Neural progenitor cell (in vitro differentiated cells): Measurements from ENCODE around the gene IL3RA. TPM values are rescaled to one million over a fixed set of nuclear protein-coding genes. Genes with fewer than 3 reads are reported as not detected.
"Not testable (repeated sequence)": the region's sequence is repeated elsewhere in the genome, so short reads cannot be mapped to it uniquely, and the experiment has no call there.

Experiments used
- DNase-seq: peaks from one replicate; pipeline ENCODE4 v3.0.0-alpha.2; 2016; ENCODE audit warnings: low spot score
- H2AFZ ChIP-seq: fragments of 200-600 bp; sonication (generic); replicated peaks from 2 replicates; pipeline ENCODE4 v1.6.1; 2016; ENCODE audit warnings: antibody characterized with exemption
- H3F3A ChIP-seq: fragments of 200-600 bp; sonication (generic); 2 replicates; pipeline ENCODE4 v1.6.1; 2016; ENCODE audit warnings: antibody characterized with exemption, low read depth
- H3K27ac ChIP-seq: fragments of 200-600 bp; sonication (generic); 2 replicates; pipeline ENCODE4 v1.5.1; 2016; ENCODE audit warnings: mild to moderate bottlenecking
- H3K27me3 ChIP-seq: fragments of 200-600 bp; sonication (generic); 2 replicates; pipeline ENCODE4 v1.6.1; 2016; ENCODE audit warnings: mild to moderate bottlenecking, moderate library complexity
- H3K36me3 ChIP-seq: fragments of 200-600 bp; sonication (generic); 2 replicates; pipeline ENCODE4 v1.5.1; 2016
- H3K4me1 ChIP-seq: fragments of 200-600 bp; sonication (generic); 2 replicates; pipeline ENCODE4 v1.6.1; 2016; ENCODE audit warnings: mixed run types
- H3K4me2 ChIP-seq: fragments of 200-600 bp; sonication (generic); 2 replicates; pipeline ENCODE4 v1.6.1; 2016
- H3K4me3 ChIP-seq: fragments of 200-600 bp; sonication (generic); 2 replicates; pipeline ENCODE4 v1.5.1; 2016
- H3K79me2 ChIP-seq: fragments of 200-600 bp; sonication (generic); 2 replicates; pipeline ENCODE4 v1.6.1; 2016; ENCODE audit warnings: low read depth
- H3K9ac ChIP-seq: fragments of 200-600 bp; sonication (generic); 2 replicates; pipeline ENCODE4 v1.6.1; 2016
- H3K9me3 ChIP-seq: fragments of 200-600 bp; sonication (generic); 2 replicates; pipeline ENCODE4 v1.5.1; 2016; ENCODE audit warnings: low read depth
- H4K20me1 ChIP-seq: fragments of 200-600 bp; sonication (generic); 2 replicates; pipeline ENCODE4 v1.6.1; 2016; ENCODE audit warnings: low read depth
- H3K27ac Mint-ChIP-seq: 3 replicates; pipeline ENCODE4 v1.8.0; 2021; ENCODE audit warnings: mixed read lengths
- H3K27me3 Mint-ChIP-seq: 2 replicates; pipeline ENCODE4 v1.8.0; 2022; ENCODE audit warnings: low read depth, mild to moderate bottlenecking, inconsistent platforms, moderate library complexity, mixed read lengths; ENCODE audit not compliant: insufficient read depth
- H3K36me3 Mint-ChIP-seq: 3 replicates; pipeline ENCODE4 v1.8.0; 2021; ENCODE audit warnings: mixed read lengths
- H3K4me1 Mint-ChIP-seq: 3 replicates; pipeline ENCODE4 v1.8.0; 2021; ENCODE audit warnings: mixed read lengths
- H3K4me3 Mint-ChIP-seq: 3 replicates; pipeline ENCODE4 v1.8.0; 2021; ENCODE audit warnings: mild to moderate bottlenecking, moderate library complexity, mixed read lengths
- H3K9me3 Mint-ChIP-seq: 3 replicates; pipeline ENCODE4 v1.8.0; 2020; ENCODE audit warnings: mixed read lengths
- EZH2 ChIP-seq: fragments of 200-600 bp; sonication (generic); IDR thresholded peaks from 2 replicates; pipeline ENCODE4 v1.6.1; 2017; ENCODE audit warnings: antibody characterized with exemption, mild to moderate bottlenecking, moderate library complexity
- EZH2phosphoT487 ChIP-seq: fragments of 200-600 bp; sonication (generic); IDR thresholded peaks from 2 replicates; pipeline ENCODE4 v1.6.1; 2017; ENCODE audit warnings: antibody characterized with exemption
- total RNA-seq: library from RNA; depleted of rRNA; stranded (reverse); fragments of >200 nt; gene quantifications from 2 replicates; pipeline ENCODE4 v1.2.3, GENCODE V29; 2015; ENCODE audit warnings: low replicate concordance
- TF ChIP-seq, protein P1 (sequence below): fragments of 200-600 bp; sonication (generic); IDR thresholded peaks from 2 replicates; pipeline ENCODE4 v1.5.1; 2017; ENCODE audit warnings: antibody characterized with exemption, mild to moderate bottlenecking

IL3RA gene
- total RNA-seq, 1 donor from 2014 or later: not detected

DNA sequence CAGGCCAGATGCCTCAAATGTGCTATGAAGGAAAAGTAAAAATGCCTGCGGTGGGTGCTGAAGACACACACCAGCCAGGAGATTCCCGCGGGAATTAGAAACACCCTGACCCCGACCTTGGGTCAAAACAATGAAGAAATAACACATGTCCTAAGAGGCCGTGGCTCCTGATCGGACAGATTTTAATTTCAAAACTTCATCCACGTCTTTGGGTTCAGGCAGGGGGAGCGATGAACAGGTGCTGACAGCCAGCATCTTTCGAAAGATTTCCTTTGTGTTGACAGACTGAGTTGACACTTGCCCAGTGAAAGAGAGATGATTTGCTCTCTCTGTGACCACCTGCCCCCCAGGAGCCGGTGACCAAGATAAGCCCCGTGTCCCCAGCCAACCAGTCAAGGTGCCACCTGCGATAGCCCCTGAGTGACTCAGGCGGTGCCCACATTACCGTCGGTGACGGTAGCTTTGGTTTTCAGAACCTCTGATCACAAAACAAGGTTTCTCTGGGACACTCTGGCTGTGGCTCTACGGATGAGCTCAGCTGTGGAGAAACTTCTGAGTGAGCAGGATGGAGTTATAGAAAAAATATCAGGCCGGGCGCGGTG lies 11.0 kb upstream of the IL3RA start:
- Histone ChIP-seq H3K27ac (no peak overlapping the region), H3K4me1 (no peaks in the 10 kb centered on the region), H3K9me3 (no peaks in the 10 kb centered on the region), H3K9ac (no peak overlapping the region), H3F3A (peaks cover 11% of the 10 kb centered on the region), H3K79me2 (no peaks in the 10 kb centered on the region), H3K27me3 (no peaks in the 10 kb centered on the region), H3K4me2 (no peak overlapping the region), H3K4me3 (no peak overlapping the region), H3K36me3 (no peaks in the 10 kb centered on the region), H2AFZ (peak overlapping the region; percentile 24), H4K20me1 (no peaks in the 10 kb centered on the region)
- Mint-ChIP-seq H3K27me3 (peaks cover 4% of the 10 kb centered on the region), H3K4me3 (no peak overlapping the region), H3K27ac (peak overlapping the region; percentile 66), H3K36me3 (no peaks in the 10 kb centered on the region), H3K4me1 (peaks cover 2% of the 10 kb centered on the region), H3K9me3 (no peaks in the 10 kb centered on the region)
- DNase-seq: no peak
- TF ChIP-seq EZH2phosphoT487: no peak
- TF ChIP-seq, protein P1, sequence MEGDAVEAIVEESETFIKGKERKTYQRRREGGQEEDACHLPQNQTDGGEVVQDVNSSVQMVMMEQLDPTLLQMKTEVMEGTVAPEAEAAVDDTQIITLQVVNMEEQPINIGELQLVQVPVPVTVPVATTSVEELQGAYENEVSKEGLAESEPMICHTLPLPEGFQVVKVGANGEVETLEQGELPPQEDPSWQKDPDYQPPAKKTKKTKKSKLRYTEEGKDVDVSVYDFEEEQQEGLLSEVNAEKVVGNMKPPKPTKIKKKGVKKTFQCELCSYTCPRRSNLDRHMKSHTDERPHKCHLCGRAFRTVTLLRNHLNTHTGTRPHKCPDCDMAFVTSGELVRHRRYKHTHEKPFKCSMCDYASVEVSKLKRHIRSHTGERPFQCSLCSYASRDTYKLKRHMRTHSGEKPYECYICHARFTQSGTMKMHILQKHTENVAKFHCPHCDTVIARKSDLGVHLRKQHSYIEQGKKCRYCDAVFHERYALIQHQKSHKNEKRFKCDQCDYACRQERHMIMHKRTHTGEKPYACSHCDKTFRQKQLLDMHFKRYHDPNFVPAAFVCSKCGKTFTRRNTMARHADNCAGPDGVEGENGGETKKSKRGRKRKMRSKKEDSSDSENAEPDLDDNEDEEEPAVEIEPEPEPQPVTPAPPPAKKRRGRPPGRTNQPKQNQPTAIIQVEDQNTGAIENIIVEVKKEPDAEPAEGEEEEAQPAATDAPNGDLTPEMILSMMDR: no peak
- no peak for TF ChIP-seq EZH2

DNA sequence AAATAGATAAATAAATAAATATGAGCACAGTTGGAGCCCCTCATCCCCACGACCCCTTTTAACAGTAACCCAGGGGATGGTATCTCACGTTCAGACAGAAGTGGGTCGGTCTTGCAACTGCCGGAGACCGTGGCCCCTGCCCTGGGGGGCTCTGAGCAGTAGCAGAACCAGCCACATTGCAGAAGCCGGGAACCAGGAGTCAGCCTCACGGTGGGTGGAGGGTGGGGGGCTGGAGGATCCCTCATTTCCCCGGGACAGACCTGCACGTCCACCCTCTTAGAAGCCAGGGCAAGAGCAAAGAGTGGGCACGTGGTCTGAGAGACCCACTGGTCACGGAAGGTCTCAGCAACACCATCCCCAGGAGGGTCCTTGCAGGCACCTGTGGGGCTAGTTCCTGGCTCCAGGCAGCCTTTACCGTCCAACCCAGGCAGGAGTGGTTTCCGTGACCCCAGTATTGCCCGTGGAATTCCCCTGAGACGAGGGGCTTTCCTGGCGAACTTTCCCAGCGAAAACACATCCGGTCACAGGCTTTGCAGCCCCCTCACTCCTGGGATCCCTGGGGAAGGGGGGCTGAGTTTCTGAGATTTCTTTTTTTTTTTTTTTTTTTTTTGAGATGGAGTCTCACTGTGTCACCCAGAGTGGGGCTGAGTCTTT lies 8.8 kb upstream of the IL3RA start:
- Mint-ChIP-seq H3K27me3 (peaks cover 4% of the 10 kb centered on the region), H3K9me3 (no peaks in the 10 kb centered on the region)
- H2AFZ ChIP-seq: no peak overlapping the region

DNA sequence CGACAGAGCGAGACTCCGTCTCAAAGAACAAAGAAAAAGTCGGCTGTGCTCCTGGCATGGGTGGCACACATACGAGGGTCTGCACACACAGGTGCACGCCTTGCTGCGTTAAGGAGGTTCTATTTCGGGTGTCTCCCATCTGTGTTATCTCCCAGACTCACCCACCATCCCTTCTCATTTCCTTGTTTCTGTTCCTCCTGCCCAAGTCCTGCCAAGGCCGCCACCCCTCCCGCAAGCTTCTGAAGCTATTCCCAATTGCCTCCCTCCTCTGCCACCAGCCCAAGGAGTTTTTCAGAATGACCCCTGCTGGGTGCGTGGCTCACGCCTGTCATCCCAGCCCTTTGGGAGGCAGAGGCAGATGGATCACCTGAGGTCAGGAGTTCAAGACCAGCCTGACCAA lies 6.0 kb upstream of the IL3RA start:
- Histone ChIP-seq H3K4me3 (no peak overlapping the region), H3K79me2 (no peaks in the 10 kb centered on the region), H2AFZ (no peak overlapping the region), H3K9ac (no peak overlapping the region), H3K9me3 (no peaks in the 10 kb centered on the region), H3K27me3 (no peaks in the 10 kb centered on the region), H3F3A (peaks cover 3% of the 10 kb centered on the region), H4K20me1 (no peaks in the 10 kb centered on the region), H3K27ac (no peak overlapping the region), H3K36me3 (no peaks in the 10 kb centered on the region), H3K4me2 (no peak overlapping the region), H3K4me1 (no peaks in the 10 kb centered on the region)
- no peak for DNase-seq
- Mint-ChIP-seq H3K36me3 (no peaks in the 10 kb centered on the region), H3K4me1 (no peaks in the 10 kb centered on the region), H3K4me3 (no peak overlapping the region), H3K9me3 (no peaks in the 10 kb centered on the region), H3K27ac (no peak overlapping the region), H3K27me3 (peaks cover 4% of the 10 kb centered on the region)
- TF ChIP-seq, protein P1: no peak
- no peak for TF ChIP-seq EZH2
- TF ChIP-seq EZH2phosphoT487: no peak

More for the DNA sequence above, 8.8 kb upstream of the IL3RA start:
- Mint-ChIP-seq H3K36me3 (no peaks in the 10 kb centered on the region), H3K4me3 (no peak overlapping the region), H3K27ac (no peak overlapping the region), H3K4me1 (no peaks in the 10 kb centered on the region)
- no peak for DNase-seq
- Histone ChIP-seq H3K79me2 (no peaks in the 10 kb centered on the region), H3K9ac (no peak overlapping the region), H3K27ac (no peak overlapping the region), H3K27me3 (no peaks in the 10 kb centered on the region), H3F3A (peaks cover 11% of the 10 kb centered on the region), H3K9me3 (no peaks in the 10 kb centered on the region), H3K4me1 (no peaks in the 10 kb centered on the region), H3K4me2 (no peak overlapping the region), H3K4me3 (no peak overlapping the region), H3K36me3 (no peaks in the 10 kb centered on the region), H4K20me1 (no peaks in the 10 kb centered on the region)
- TF ChIP-seq EZH2phosphoT487 (no peak), EZH2 (no peak)
- TF ChIP-seq, protein P1: no peak

DNA sequence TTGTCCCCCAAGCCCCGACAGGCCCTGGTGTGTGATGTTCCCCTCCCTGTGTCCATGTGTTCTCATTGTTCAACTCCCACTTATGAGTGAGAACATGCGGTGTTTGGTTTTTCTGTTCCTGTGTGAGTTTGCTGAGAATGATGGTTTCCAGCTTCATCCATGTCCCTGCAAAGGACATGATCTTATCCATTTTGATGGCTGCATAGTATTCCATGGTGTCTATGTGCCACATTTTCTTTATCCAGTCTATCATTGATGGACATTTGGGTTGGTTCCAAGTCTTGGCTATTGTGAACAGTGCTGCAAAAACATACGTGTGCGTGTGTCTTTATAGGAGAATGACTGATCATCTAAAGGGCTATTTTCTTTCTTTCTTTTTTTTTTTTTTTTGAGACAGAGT lies 4.2 kb upstream of the IL3RA start:
- not testable (repeated sequence) for H3K4me3 ChIP-seq, H2AFZ ChIP-seq, H3K4me2 ChIP-seq, H3K9ac ChIP-seq, H3K9me3 ChIP-seq, H3K27ac ChIP-seq, H3K36me3 Mint-ChIP-seq, H3K27me3 Mint-ChIP-seq, H3K9me3 Mint-ChIP-seq, H3K27me3 ChIP-seq, H3K27ac Mint-ChIP-seq, H4K20me1 ChIP-seq, H3K79me2 ChIP-seq, H3F3A ChIP-seq, H3K4me3 Mint-ChIP-seq, H3K4me1 ChIP-seq, DNase-seq, H3K36me3 ChIP-seq, H3K4me1 Mint-ChIP-seq
